Vagina (tissue), 2 donors: ENCODE results near the gene TP53AIP1.

Experiments
- POLR2A ChIP-seq, 2 donors: fragments of 450-650 bp; IDR thresholded peaks; one replicate each; pipeline ENCODE4 v1.6.1; 2017; ENCODE audit warnings: antibody characterized with exemption in 2 of 2, mild to moderate bottlenecking in 2 of 2, moderate library complexity in 2 of 2
- TF ChIP-seq, protein P1 (sequence below), 3 experiments: fragments of 450-650 bp in 2 of 3; fragments of 200-600 bp in 1 of 3; sonication (generic) in 1 of 3; IDR thresholded peaks; one replicate each; pipeline ENCODE4 v1.5.1; 2017 to 2019; ENCODE audit warnings: antibody characterized with exemption in 3 of 3, mild to moderate bottlenecking in 2 of 3, moderate library complexity in 2 of 3

DNA sequence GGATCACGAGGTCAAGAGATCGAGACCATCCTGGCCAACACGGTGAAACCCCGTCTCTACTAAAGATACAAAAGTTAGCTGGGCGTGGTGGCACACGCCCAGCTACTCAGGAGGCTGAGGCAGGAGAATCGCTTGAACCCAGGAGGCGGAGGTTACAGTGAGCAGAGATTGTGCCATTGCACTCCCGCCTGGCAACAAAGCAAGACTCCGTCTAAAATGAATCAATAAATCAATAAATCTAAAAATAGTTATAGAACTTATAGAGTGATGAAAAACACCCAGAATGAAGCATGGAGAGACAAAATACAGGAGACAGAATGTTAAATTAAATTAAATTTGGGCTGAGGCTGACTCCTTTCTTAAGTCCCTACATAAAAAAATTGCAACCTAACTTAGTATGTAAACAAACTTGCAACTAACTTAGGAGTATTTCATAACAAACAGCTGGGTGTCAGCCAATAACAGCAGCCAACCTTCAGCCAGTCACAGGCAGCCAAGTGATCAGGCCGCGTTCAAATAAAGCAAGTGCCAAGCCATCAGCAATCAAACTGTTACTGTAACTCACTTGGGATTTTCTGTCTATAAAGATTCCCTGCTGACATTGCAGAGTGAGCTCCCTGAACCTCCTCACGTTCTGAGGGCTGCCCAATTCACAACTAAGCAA lies 7.3 kb upstream of the TP53AIP1 start:
- TF ChIP-seq, protein P1, sequence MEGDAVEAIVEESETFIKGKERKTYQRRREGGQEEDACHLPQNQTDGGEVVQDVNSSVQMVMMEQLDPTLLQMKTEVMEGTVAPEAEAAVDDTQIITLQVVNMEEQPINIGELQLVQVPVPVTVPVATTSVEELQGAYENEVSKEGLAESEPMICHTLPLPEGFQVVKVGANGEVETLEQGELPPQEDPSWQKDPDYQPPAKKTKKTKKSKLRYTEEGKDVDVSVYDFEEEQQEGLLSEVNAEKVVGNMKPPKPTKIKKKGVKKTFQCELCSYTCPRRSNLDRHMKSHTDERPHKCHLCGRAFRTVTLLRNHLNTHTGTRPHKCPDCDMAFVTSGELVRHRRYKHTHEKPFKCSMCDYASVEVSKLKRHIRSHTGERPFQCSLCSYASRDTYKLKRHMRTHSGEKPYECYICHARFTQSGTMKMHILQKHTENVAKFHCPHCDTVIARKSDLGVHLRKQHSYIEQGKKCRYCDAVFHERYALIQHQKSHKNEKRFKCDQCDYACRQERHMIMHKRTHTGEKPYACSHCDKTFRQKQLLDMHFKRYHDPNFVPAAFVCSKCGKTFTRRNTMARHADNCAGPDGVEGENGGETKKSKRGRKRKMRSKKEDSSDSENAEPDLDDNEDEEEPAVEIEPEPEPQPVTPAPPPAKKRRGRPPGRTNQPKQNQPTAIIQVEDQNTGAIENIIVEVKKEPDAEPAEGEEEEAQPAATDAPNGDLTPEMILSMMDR (IDR thresholded peaks at IDR 0.05): no peak
- no peak for TF ChIP-seq POLR2A (IDR thresholded peaks at IDR 0.05)
